Mesenteric fat pad (tissue), 1 donor: Measurements from ENCODE around the gene TREH. TPM values are rescaled to one million over a fixed set of nuclear protein-coding genes. Genes with fewer than 3 reads are reported as not detected.
"Not testable (repeated sequence)": the region's sequence is repeated elsewhere in the genome, so short reads cannot be mapped to it uniquely, and the experiment has no call there.

ENCODE experiments used
- DNase-seq: peaks from one replicate; pipeline ENCODE4 v3.0.0-alpha.2; 2020; ENCODE audit warnings: low spot score
- long read RNA-seq: library from polyadenylated mRNA; unstranded; transcript quantifications from one replicate; pipeline ENCODE4 v2.0.0, GENCODE V29; 2020
- total RNA-seq: library from RNA; stranded (reverse); fragmentation: NEBNext Ultra II Directional; extraction: Animal tissue kit (Norgen Biotek cat#: 25700); gene quantifications from one replicate; pipeline ENCODE4 v1.2.1, GENCODE V29; 2021
- donor health status: DM: yes; HTN: yes; CAD: no.

TREH gene, protein sequence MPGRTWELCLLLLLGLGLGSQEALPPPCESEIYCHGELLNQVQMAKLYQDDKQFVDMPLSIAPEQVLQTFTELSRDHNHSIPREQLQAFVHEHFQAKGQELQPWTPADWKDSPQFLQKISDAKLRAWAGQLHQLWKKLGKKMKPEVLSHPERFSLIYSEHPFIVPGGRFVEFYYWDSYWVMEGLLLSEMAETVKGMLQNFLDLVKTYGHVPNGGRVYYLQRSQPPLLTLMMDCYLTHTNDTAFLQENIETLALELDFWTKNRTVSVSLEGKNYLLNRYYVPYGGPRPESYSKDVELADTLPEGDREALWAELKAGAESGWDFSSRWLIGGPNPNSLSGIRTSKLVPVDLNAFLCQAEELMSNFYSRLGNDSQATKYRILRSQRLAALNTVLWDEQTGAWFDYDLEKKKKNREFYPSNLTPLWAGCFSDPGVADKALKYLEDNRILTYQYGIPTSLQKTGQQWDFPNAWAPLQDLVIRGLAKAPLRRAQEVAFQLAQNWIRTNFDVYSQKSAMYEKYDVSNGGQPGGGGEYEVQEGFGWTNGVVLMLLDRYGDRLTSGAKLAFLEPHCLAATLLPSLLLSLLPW
- not detected for total RNA-seq
- long read RNA-seq = 0 reads

GRCh38 chr11:118679483-118679882 is at the start of gene TREH:
Gene TREH (minus strand): TSS chr11:118679650. CDS start chr11:118679627, 23 bp downstream.
- peak; percentile 89 for DNase-seq

DNA sequence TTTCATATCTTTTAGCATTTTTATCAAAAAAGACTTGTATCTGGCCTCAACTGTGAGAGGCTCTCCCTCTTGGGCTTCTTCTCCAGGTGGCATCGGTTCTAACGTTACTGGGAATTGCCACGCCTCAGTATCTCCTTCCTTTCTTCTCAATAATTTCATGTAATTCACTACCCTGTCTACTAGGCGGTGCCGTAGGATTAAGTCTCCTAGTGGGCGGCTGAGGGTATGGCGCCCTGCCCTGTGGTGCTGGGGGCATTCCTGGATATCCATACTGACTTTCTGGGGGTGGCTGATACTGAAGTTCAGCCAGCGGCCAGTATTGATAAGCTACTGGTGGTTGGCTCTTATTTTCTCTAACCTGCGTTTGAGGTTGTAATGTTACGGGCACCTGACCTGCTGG is 48.7 kb upstream of the TREH start:
- not testable (repeated sequence) for DNase-seq

- DNase-seq = not testable (repeated sequence)
Observed at GRCh38 chr11:118727721-118728066, 48.2 kb upstream of the TREH start.

DNA sequence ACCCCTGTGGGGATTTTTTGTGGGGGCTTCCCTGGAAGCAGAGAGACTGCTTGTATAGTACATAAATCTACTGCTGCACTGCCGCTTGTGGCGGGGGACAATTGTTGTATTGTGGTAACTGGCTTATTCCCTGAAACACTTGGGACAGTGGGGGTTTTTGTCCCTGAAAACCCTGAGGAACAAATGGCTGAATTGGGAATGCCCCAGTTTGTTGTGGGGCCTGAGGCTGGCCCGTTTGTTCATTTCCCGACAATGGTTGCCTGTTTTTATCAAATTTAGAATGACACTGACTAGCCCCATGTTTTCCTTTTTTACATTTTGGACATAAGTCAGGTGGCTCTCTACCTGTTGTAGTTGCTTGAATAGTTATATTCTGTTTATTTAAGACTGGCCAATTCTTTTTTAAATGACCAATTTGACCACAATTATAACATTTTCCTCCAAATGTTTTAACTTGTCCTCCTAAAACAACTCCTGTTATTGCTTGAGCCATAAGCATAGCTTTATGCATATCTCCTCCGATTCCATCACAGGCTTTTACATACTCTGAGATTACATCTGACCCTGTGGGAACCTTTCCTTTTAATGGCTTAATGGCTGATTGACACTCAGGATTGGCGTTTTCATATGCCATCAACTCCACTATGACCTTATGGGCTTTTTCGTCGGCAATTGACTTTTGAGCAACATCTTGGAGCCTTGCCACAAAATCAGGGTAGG is 47.7 kb upstream of the TREH start:
- DNase-seq = not testable (repeated sequence)

- DNase-seq = not testable (repeated sequence)
Observed at GRCh38 chr11:118721478-118722015, 42.1 kb upstream of the TREH start.

GRCh38 chr11:118720740-118721139 is 41.3 kb upstream of the TREH start:
- DNase-seq = not testable (repeated sequence)

DNA sequence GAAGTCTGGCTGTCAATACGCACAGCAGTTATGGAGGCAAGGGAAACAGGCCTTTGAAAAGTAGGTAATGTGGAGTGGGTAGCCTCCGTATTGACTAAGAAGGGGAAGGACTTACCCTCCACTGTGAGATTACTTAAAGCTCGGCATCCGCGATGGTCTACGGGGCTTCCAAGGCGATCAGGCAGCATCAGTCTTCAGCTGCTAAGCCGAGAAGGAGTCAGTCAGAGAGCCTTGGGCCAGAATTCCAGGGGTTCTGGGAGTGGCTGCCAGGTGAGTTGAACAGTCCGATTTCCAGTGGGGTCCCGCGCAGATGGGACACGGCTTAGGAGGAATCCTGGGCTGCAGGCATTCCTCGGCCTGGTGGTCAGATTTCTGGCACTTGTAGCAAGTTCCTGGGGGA is 40.6 kb upstream of the TREH start:
- not testable (repeated sequence) for DNase-seq

DNA sequence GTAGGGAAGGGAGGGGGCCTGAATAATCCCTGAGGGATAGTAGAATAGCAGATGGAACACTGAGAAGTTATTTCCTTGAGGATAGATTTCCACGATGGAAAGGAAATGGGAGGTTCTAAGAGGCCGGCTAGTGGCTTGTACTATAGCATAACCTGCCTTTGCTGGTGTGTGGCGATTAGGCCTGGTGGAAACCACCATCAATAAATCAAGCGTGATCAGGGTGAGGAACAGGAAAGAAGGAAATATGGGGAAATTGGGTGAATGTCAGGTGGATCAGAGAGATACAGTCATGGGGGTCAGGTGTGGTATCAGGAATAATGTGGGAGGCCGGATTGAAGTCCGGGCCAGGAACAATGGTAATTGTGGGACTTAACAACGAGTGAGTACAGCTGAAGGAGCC is 39.1 kb upstream of the TREH start:
- DNase-seq = not testable (repeated sequence)

DNA sequence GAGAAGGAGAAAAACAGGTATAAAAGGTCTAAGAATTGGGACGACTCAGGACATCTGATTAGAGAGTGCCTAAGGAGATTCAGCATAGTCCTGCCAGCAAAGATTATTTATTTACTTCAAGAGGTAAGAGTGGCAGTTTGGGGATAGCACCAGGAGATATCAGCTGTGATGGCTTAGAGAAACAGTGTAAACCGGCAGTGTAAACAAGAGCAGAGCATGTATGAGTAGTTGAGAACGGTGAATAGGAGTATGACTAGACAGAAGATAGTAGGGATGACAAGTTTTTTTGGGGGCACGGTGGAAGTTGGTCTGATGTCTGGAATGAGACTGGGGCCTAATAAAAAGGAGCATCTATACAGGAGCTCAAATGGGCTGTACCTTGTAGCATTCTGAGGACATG is 38.3 kb upstream of the TREH start:
- DNase-seq = not testable (repeated sequence)

DNA sequence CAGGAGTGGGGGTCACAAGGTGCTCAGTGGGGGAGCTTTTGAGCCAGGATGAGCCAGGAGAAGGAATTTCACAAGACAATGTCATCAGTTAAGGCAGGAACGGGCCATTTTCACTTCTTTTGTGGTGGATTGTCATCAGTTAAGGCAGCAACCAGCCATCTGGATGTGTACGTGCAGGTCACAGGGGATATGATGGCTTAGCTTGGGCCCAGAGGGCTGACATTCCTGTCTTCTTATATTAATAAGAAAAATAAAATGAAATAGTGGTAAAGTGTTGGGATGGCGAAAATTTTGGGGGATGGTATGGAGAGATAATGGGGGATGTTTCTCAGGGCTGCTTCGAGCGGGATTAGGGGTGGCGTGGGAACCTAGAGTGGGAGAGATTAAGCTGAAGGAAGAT is 37.8 kb upstream of the TREH start:
- not testable (repeated sequence) for DNase-seq

- DNase-seq = no peak
Observed at GRCh38 chr11:118715837-118716260, 36.4 kb upstream of the TREH start.

DNA sequence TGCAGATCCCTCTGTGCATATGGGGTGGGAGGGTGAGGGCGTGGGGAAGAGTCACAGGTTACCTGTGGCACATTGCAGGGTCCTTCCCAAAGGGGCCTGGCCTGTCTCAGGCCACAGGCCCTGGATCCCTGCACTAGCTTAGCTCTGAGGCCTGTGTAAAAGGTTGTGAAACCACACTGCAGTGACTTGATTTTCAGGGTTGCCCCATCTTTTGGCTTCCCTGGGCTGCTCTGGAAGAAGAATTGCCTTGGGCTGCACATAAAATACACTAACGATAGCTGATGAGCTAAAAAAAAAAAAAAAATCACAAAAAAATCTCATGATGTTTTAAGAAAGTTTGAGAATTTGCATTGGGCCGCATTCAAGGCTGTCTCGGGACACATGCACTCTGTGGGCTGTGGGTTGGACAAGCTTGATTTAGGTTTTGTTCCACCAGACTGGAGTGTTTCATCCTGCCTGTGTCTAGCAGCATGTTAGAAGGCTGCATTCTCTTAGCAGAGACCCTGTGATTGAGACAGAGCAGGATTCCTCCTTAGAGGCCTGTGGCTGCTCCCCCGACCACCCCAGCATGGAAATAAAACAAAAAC is 35.9 kb upstream of the TREH start:
- no peak for DNase-seq

DNA sequence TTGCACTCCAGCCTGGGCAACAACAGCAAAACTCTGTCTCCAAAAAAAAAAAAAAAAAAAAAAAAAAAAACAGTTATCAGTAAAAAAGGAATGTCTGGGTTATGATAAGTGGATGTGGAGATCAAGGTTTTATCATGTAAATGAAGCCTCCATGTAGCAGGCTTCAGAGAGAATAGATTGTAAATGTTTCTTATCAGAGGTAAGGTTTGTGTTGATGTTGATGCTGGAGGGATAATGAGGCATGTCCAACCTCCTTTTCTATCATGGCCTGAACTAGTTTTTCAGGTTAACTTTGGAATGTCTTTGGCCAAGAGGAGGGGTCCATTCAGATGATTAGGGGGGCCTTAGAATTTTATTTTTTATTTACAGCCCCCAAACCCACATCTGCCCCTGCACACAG is 35.4 kb upstream of the TREH start:
- no peak for DNase-seq

DNA sequence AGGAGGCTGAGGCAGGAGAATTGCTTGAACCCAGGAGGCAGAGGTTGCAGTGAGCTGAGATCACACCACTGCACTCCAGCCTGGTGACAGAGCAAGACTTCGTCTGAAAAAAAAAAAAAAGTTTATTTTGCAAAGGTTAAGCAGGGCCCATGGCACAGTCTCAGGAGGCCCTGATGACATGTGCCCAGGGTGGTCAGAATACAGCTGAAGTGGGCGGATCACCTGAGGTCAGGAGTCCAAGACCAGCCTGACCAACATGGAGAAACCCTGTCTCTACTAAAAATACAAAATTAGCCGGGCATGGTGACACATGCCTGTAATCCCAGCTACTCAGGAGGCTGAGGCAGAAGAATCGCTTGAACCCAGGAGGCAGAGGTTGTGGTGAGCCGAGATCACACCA is 35.0 kb upstream of the TREH start:
- DNase-seq = not testable (repeated sequence)

GRCh38 chr11:118708296-118708695 is 28.8 kb upstream of the TREH start:
- DNase-seq = no peak

DNA sequence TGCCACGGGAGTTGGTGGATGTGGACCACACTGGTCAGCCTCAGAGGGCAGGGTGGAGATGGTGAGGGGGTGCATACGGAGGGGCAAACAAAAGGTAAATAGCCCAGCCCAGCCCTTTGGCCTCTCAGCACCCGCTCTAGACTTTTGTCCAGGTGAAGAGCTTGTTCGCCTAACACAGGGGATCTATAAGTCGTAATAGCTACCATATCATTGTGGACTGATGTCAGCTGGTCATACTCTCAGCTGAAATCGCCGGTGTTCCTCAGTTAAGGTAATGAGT is 27.0 kb upstream of the TREH start:
- DNase-seq = no peak

- DNase-seq = no peak
Observed at GRCh38 chr11:118705791-118706545, 26.5 kb upstream of the TREH start.

- no peak for DNase-seq
Observed at GRCh38 chr11:118705111-118705741, 25.8 kb upstream of the TREH start.

DNA sequence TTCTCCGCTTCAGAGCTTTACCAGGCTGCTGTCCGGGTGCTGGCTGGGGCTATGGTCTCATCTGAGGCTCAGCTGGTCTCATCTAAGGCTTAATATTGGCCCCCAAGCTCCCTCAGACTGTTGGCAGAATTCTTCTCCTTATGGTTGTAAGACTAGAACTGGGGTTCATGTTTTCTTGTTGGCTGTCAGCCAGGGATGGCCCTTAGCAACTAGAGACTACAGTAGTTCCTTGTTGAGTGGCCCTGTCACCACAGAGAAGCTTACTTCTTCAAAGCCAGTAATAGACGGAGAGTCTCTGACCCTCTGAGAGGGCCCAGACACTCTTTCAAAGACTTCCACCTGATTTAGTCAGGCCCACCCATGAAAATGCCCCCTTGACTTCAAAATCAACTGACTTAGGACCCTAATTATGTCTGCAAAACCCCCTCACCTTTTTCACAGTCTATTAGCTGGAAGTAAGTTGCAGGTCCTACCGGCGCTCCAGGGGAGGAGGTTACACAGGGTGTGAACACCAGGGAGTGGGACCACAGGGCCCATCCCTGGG is 24.2 kb upstream of the TREH start:
- DNase-seq = no peak

DNA sequence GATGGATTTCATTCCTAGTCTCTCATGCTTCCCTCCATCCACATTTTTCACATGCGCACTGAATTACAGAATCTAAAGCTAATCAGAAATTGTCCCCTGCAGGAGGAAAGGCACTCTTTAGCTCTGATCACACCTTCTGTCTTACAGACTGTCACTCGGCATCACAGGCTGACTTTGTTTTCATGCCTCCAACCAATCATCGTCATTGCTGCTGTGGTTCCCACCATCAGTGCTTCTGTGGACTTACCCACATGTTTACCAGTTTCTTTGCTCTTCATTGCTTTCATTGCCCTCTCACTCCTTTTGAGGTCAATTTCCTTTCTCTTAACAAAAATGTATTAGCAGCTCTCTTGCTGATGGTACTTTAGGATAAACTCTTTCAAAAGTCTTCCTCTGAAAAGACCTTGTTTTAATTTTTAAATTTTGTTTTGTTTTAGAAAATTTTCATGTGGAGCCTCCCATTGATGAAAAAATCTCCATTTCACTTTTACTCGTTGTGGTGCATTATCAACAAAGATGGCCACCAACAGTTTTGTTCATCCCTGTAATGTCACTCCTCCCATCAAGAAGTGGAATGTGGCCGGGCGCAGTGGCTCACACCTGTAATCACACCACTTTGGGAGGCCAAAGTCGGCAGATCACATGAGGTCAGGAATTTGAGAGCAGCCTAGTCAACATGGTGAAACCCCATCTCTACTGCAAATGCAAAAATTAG is 20.2 kb upstream of the TREH start:
- DNase-seq = peak; percentile 73
